Stimulated activated CD4-positive, alpha-beta T cell treated with anti-CD3 and anti-CD28 coated beads, Interleukin-15, amount 100 ng/mL, for 1 hour (primary cell): ENCODE results near the gene RAB3D.
"Not testable (repeated sequence)": the region's sequence is repeated elsewhere in the genome, so short reads cannot be mapped to it uniquely, and the experiment has no call there.

ENCODE experiments used
- DNase-seq, 2 donors: peaks; one replicate each; pipeline ENCODE4 v3.0.0-alpha.2; 2020; ENCODE audit warnings: low read depth in 1 of 2, low spot score in 1 of 2

RAB3D gene

GRCh38 chr19:11339254-11340098 is at the start of gene RAB3D:
TSS of gene RAB3D (minus strand) at chr19:11339657. CDS start at chr19:11337399, 2,258 bp downstream.
- peak; percentile 52 to 74 for DNase-seq

GRCh38 chr19:11387162-11388034 is 47.9 kb upstream of the RAB3D start:
- no peak for DNase-seq

GRCh38 chr19:11384778-11385129 is 45.3 kb upstream of the RAB3D start:
- DNase-seq: no peak

GRCh38 chr19:11383706-11384048 is 44.2 kb upstream of the RAB3D start:
- DNase-seq: no peak

- DNase-seq: peak in 1 of 2 donors; percentile 27
These were observed 43.6 kb upstream of the RAB3D start for GRCh38 chr19:11382898-11383705.

- peak; percentile 90 to 95 for DNase-seq
These were observed 41.4 kb upstream of the RAB3D start for GRCh38 chr19:11380653-11381537.

GRCh38 chr19:11379857-11380350 is 40.4 kb upstream of the RAB3D start:
- DNase-seq: no peak

GRCh38 chr19:11379269-11379845 is 39.9 kb upstream of the RAB3D start:
- DNase-seq: not testable (repeated sequence)

- no peak for DNase-seq
These were observed 39.1 kb upstream of the RAB3D start for GRCh38 chr19:11378319-11379189.

- no peak for DNase-seq
These were observed 38.3 kb upstream of the RAB3D start for GRCh38 chr19:11377756-11378155.

GRCh38 chr19:11377237-11377636 is 37.8 kb upstream of the RAB3D start:
- DNase-seq: no peak

- DNase-seq: peak; percentile 49 to 52
These were observed 35.9 kb upstream of the RAB3D start for GRCh38 chr19:11375143-11375948.

GRCh38 chr19:11374433-11375142 is 35.1 kb upstream of the RAB3D start, which contains the start of gene SWSAP1:
TSS of gene SWSAP1 (plus strand) at chr19:11374666. CDS start at chr19:11374681, 15 bp downstream.
- peak; percentile 91 to 92 for DNase-seq

- no peak for DNase-seq
These were observed 34.5 kb upstream of the RAB3D start for GRCh38 chr19:11373885-11374432.

GRCh38 chr19:11373166-11373884 is 33.9 kb upstream of the RAB3D start:
- DNase-seq: no peak

- no peak for DNase-seq
These were observed 31.3 kb upstream of the RAB3D start for GRCh38 chr19:11370744-11371143.
